H4 (cell line): ENCODE data around the gene VIL1. TPM values are rescaled to one million over a fixed set of nuclear protein-coding genes. Genes with fewer than 3 reads are reported as not detected.

Source experiments
- DNase-seq: peaks from one replicate; pipeline ENCODE4 v3.0.0-alpha.2; 2015; ENCODE audit warnings: low spot score
- total RNA-seq: library from RNA; depleted of rRNA; stranded (reverse); fragments of >200 nt; shearing (Covaris generic); gene quantifications from 2 replicates; pipeline ENCODE4 v1.2.3, GENCODE V29; 2014; rRNA removed

VIL1 gene
- total RNA-seq, 1 experiment from 2014 or later: not detected

GRCh38 chr2:218500501-218501060 lies 81.7 kb downstream of the VIL1 start:
- DNase-seq: no peak

GRCh38 chr2:218501665-218502064 lies 82.7 kb downstream of the VIL1 start:
- no peak for DNase-seq

Other genes with a start within 250 kb of the VIL1 start
- gene ARPC2, start 201.9 kb upstream of the VIL1 start, total RNA-seq: 264 and 290 TPM in 2 replicates
- 0.37 TPM in 1 of 2 replicates, not detected in the other for gene GPBAR1, start 158.1 kb upstream of the VIL1 start, total RNA-seq
- gene AAMP, start 149.0 kb upstream of the VIL1 start, total RNA-seq: 120 and 187 TPM in 2 replicates
- 39.6 and 40.2 TPM in 2 replicates for gene PNKD, start 148.6 kb upstream of the VIL1 start, total RNA-seq
- gene TMBIM1, start 126.6 kb upstream of the VIL1 start, total RNA-seq: 57.1 and 70.5 TPM in 2 replicates
- not detected in 2 replicates for gene CATIP, start 62.3 kb upstream of the VIL1 start, total RNA-seq
- 0.04 and 0.10 TPM in 2 replicates for gene SLC11A1, start 36.9 kb upstream of the VIL1 start, total RNA-seq
- gene CTDSP1, start 19.3 kb upstream of the VIL1 start, total RNA-seq: 19.7 and 34.1 TPM in 2 replicates
- 7.6 and 14.7 TPM in 2 replicates for gene USP37, start 149.2 kb downstream of the VIL1 start, total RNA-seq
- gene CNOT9, start 149.7 kb downstream of the VIL1 start, total RNA-seq: 111 and 119 TPM in 2 replicates
- 0.29 and 1.3 TPM in 2 replicates for gene PLCD4, start 188.8 kb downstream of the VIL1 start, total RNA-seq
- gene ZNF142, start 240.5 kb downstream of the VIL1 start, total RNA-seq: 4.2 and 6.8 TPM in 2 replicates
- gene BCS1L, start 240.6 kb downstream of the VIL1 start, total RNA-seq: 15.9 and 28.1 TPM in 2 replicates